Keratinocyte (primary cell): ENCODE measurements around the gene FOXP4. TPM values are rescaled to one million over a fixed set of nuclear protein-coding genes. Genes with fewer than 3 reads are reported as not detected.

Experiments used
- DNase-seq: peaks from one replicate; pipeline ENCODE4 v3.0.0-alpha.2; 2011; ENCODE audit warnings: low read depth, missing footprints, low spot score
- FAIRE-seq: peaks from 2 replicates; lab custom pipeline; 2011; peaks lifted over from hg19 to GRCh38; lab: Jason Lieb, UNC
- H2AFZ ChIP-seq: 2 replicates; pipeline ENCODE4 v1.6.0; 2012; ENCODE audit warnings: low read length, control low read depth, inconsistent platforms; ENCODE audit not compliant: control insufficient read depth
- H3K27ac ChIP-seq: 2 replicates; pipeline ENCODE4 v1.5.1; 2011; ENCODE audit warnings: low read length; ENCODE audit not compliant: control insufficient read depth, insufficient read depth
- H3K27me3 ChIP-seq: 3 replicates; pipeline ENCODE4 v1.6.0; 2011; ENCODE audit warnings: low read length; ENCODE audit not compliant: control insufficient read depth, insufficient read depth; ENCODE audit errors: extremely low read depth
- H3K36me3 ChIP-seq, 2 experiments: 2 replicates in 1 of 2; 3 replicates in 1 of 2; pipeline ENCODE4 v1.5.1; 2011; ENCODE audit warnings: low read length in 2 of 2, mild to moderate bottlenecking in 1 of 2; ENCODE audit not compliant: control insufficient read depth in 2 of 2, insufficient read depth in 2 of 2; ENCODE audit errors: extremely low read depth in 1 of 2
- H3K4me1 ChIP-seq: 3 replicates; pipeline ENCODE4 v1.5.1; 2011; ENCODE audit warnings: low read length; ENCODE audit not compliant: control insufficient read depth, insufficient read depth; ENCODE audit errors: extremely low read depth
- H3K4me2 ChIP-seq: 3 replicates; pipeline ENCODE4 v1.6.0; 2011; ENCODE audit warnings: low read depth, low read length; ENCODE audit not compliant: control insufficient read depth, insufficient read depth; ENCODE audit errors: extremely low read depth
- H3K4me3 ChIP-seq, 3 experiments: fragments of 200-600 bp in 1 of 3; sonication (generic) in 1 of 3; 2 replicates in 2 of 3; 3 replicates in 1 of 3; pipeline ENCODE4 v1.5.1; 2011 to 2016; ENCODE audit warnings: low read length in 3 of 3, mild to moderate bottlenecking in 3 of 3, control low read depth in 2 of 3, inconsistent platforms in 1 of 3, low read depth in 1 of 3, mixed read lengths in 1 of 3, mixed run types in 1 of 3, moderate library complexity in 1 of 3; ENCODE audit not compliant: control insufficient read depth in 2 of 3, insufficient read depth in 2 of 3; ENCODE audit errors: extremely low read depth in 1 of 3
- H3K79me2 ChIP-seq: 2 replicates; pipeline ENCODE4 v1.6.0; 2012; ENCODE audit warnings: low read length; ENCODE audit not compliant: control insufficient read depth, insufficient read depth
- H3K9ac ChIP-seq: 3 replicates; pipeline ENCODE4 v1.6.0; 2011; ENCODE audit warnings: low read length; ENCODE audit not compliant: control insufficient read depth, insufficient read depth; ENCODE audit errors: extremely low read depth
- H3K9me1 ChIP-seq: 3 replicates; pipeline ENCODE4 v1.6.0; 2011; ENCODE audit warnings: low read length; ENCODE audit not compliant: control insufficient read depth, insufficient read depth; ENCODE audit errors: extremely low read depth
- H3K9me3 ChIP-seq: 2 replicates; pipeline ENCODE4 v1.5.1; 2012; ENCODE audit warnings: low read depth, low read length; ENCODE audit not compliant: control insufficient read depth
- H4K20me1 ChIP-seq: 3 replicates; pipeline ENCODE4 v1.6.0; 2011; ENCODE audit warnings: low read length; ENCODE audit not compliant: control insufficient read depth, insufficient read depth; ENCODE audit errors: extremely low read depth
- EZH2 ChIP-seq: IDR thresholded peaks from one replicate; pipeline ENCODE4 v1.6.1; 2012; ENCODE audit warnings: inconsistent platforms, mild to moderate bottlenecking, low read length, moderate library complexity
- dilution Hi-C: fragments of 300-500 bp; cut with MboI; formaldehyde crosslinking; loops from one replicate; pipeline ENCODE4 v1.7.0; 2020; ENCODE audit warnings: low sequenced_read_pairs; ENCODE audit not compliant: extremely low pct_ligation_motif_present
- polyA plus RNA-seq, 5 experiments: library from polyadenylated mRNA; depleted of rRNA in 3 of 5; stranded (reverse) in 3 of 5; stranded (forward) in 1 of 5; unstranded in 1 of 5; fragments of >200 nt; gene quantifications; 1 replicate in 1 of 5; 2 replicates in 3 of 5; 3 replicates in 1 of 5; pipeline versions ENCODE4 v1.2.1 to v1.2.3, GENCODE V29; 2011 to 2012; ENCODE audit warnings: missing spikeins in 2 of 5, low read depth in 1 of 5, low replicate concordance in 1 of 5
- TF ChIP-seq, protein P1 (sequence below), 3 experiments: IDR thresholded peaks in 1 of 3; conservative IDR thresholded peaks in 1 of 3; optimal IDR thresholded peaks in 1 of 3; 2 replicates in 2 of 3; 3 replicates in 1 of 3; pipeline versions ENCODE3 to v1.5.1; 2011; ENCODE audit warnings: low read length in 3 of 3, mild to moderate bottlenecking in 3 of 3, moderate library complexity in 2 of 3, control low read depth in 1 of 3, inconsistent platforms in 1 of 3; ENCODE audit not compliant: insufficient read depth in 2 of 3; ENCODE audit errors: extremely low read depth in 1 of 3

Gene FOXP4
- polyA plus RNA-seq, 1 donor (not counting 4 experiments of a cell fraction or from before 2014, with no cell fraction given), result 1.1 TPM

DNA sequence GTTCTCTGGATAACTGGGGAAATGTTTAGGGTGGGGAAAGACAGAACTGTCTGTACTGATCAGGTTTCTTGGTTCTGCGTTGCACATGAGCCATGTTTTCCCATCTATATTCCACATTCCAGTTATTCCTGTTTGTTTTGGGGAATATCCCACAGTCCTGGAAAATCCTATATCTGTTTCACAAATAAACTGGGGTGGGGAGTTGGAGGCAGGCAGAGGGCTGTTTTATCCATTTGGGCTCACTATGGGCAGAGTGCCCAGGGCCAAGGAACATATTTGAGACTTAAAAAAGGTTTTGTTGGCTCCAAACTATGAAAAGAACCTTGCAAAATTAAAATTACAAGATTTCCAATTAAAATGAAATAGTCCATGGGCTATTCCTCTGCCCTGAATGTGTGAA, 21.5 kb downstream of the FOXP4 start:
- FAIRE-seq (no peak), DNase-seq (no peak)
- Histone ChIP-seq H3K27ac (no peak overlapping the region), H3K27me3 (no peaks in the 10 kb centered on the region), H3K4me1 (no peaks in the 10 kb centered on the region), H4K20me1 (no peaks in the 10 kb centered on the region), H3K79me2 (no peaks in the 10 kb centered on the region), H3K36me3 (peaks cover 15 to 23% of the 10 kb centered on the region in 2 experiments), H3K4me2 (no peak overlapping the region), H3K9ac (no peak overlapping the region), H2AFZ (no peak overlapping the region), H3K9me1 (no peaks in the 10 kb centered on the region), H3K9me3 (no peaks in the 10 kb centered on the region), H3K4me3 (no peak overlapping the region)
- dilution Hi-C loops, result no loop called here
- TF ChIP-seq, protein P1, sequence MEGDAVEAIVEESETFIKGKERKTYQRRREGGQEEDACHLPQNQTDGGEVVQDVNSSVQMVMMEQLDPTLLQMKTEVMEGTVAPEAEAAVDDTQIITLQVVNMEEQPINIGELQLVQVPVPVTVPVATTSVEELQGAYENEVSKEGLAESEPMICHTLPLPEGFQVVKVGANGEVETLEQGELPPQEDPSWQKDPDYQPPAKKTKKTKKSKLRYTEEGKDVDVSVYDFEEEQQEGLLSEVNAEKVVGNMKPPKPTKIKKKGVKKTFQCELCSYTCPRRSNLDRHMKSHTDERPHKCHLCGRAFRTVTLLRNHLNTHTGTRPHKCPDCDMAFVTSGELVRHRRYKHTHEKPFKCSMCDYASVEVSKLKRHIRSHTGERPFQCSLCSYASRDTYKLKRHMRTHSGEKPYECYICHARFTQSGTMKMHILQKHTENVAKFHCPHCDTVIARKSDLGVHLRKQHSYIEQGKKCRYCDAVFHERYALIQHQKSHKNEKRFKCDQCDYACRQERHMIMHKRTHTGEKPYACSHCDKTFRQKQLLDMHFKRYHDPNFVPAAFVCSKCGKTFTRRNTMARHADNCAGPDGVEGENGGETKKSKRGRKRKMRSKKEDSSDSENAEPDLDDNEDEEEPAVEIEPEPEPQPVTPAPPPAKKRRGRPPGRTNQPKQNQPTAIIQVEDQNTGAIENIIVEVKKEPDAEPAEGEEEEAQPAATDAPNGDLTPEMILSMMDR (optimal IDR thresholded peaks at IDR 0.05 in 1 of 3, IDR thresholded peaks at IDR 0.05 in 1 of 3, conservative IDR thresholded peaks at IDR 0.05 in 1 of 3; ENCODE audit: extremely low read depth in 1 of 3, insufficient read depth in 2 of 3, low read length in 3 of 3), result no peak
- TF ChIP-seq EZH2, result no peak

DNA sequence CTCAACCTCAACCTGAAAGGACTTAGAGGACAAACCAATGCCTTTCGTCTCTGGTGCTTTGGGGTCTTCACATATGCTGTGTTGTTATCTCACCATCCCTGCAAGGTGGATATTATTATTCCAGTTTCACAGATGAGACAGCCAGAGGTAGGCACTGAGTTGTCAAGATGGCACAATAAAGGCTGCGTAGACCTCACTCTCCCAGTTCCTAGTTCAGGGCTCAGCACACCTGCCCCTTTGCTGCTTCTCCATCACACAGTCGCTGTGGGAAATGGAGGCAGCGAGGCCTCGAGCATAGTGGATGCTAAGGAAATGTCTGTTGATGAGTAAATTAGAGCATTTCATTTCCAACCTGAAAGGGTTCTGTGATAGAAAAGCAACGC, 22.0 kb downstream of the FOXP4 start:
- H3K79me2 ChIP-seq, result no peaks in the 10 kb centered on the region
- H4K20me1 ChIP-seq, result no peaks in the 10 kb centered on the region
- no peaks in the 10 kb centered on the region for H3K27me3 ChIP-seq
- peaks cover 15 to 23% of the 10 kb centered on the region in 2 experiments for H3K36me3 ChIP-seq
- H3K4me3 ChIP-seq, result no peak overlapping the region
- H3K9me3 ChIP-seq, result no peaks in the 10 kb centered on the region
- TF ChIP-seq, protein P1 (optimal IDR thresholded peaks at IDR 0.05 in 1 of 3, IDR thresholded peaks at IDR 0.05 in 1 of 3, conservative IDR thresholded peaks at IDR 0.05 in 1 of 3; ENCODE audit: extremely low read depth in 1 of 3, insufficient read depth in 2 of 3, low read length in 3 of 3), result no peak
- TF ChIP-seq EZH2, result no peak
- no peak overlapping the region for H3K4me2 ChIP-seq
- no peaks in the 10 kb centered on the region for H3K4me1 ChIP-seq
- FAIRE-seq (no peak), DNase-seq (no peak)
- no peak overlapping the region for H3K9ac ChIP-seq
- dilution Hi-C loops, result no loop called here
- no peak overlapping the region for H3K27ac ChIP-seq
- H2AFZ ChIP-seq, result no peak overlapping the region
- no peaks in the 10 kb centered on the region for H3K9me1 ChIP-seq
